ENCODE results near the gene EID2B. TPM values are rescaled to one million over a fixed set of nuclear protein-coding genes. Genes with fewer than 3 reads are reported as not detected.

The EID2B gene
- total RNA-seq, 1 experiment from 2014 or later = 3.5 TPM

GRCh38 chr19:39489756-39490155 is 42.9 kb downstream of the EID2B start:
- H3K4me2 ChIP-seq (ENCODE audit: low read length) = no peak overlapping the region
- ChIA-PET CTCF (interaction anchor here (0.6 kb wide), 1 partner anchor 15 kb away, joined by 3 read pairs; no protein-coding TSS in a partner anchor), POLR2A (ENCODE audit: unreplicated experiment) (no interaction called here)
- H3K27ac ChIP-seq (ENCODE audit: low read length) = no peak overlapping the region
- H3K9me2 ChIP-seq (replicated peaks; ENCODE audit: low read length) = no peaks in the 10 kb centered on the region
- H3K27me3 ChIP-seq (ENCODE audit: low read length) = no peaks in the 10 kb centered on the region
- H3K9me3 ChIP-seq (ENCODE audit: low read length) = no peaks in the 10 kb centered on the region
- intact Hi-C loops (cut with micrococcal nuclease) = no loop called here
- H3F3A ChIP-seq (ENCODE audit: low read length, unreplicated experiment) = no peaks in the 10 kb centered on the region
- DNase-seq = no peak
- no peak overlapping the region for H3K9ac ChIP-seq (ENCODE audit: low read length)
- H3K4me3 ChIP-seq (ENCODE audit: low read length) = no peak overlapping the region
- H3K79me2 ChIP-seq (ENCODE audit: low read length) = no peaks in the 10 kb centered on the region
- peaks cover 11% of the 10 kb centered on the region; the same call in 1 of the 2 replicates for H3K36me3 ChIP-seq (ENCODE audit: low read depth, low read length)
- TF ChIP-seq EZH2phosphoT487 (IDR thresholded peaks at IDR 0.05; ENCODE audit: borderline replicate concordance, low read length) (no peak), EZH2 (IDR thresholded peaks at IDR 0.05; ENCODE audit: low read length, unreplicated experiment) (no peak), CTCF (conservative IDR thresholded peaks at IDR 0.05; ENCODE audit: low read depth, low read length) (no peak)
- 0 out of 2 replicates have a peak, but pooled peaks cover 5% of the 10 kb centered on the region for H3K4me1 ChIP-seq (ENCODE audit: insufficient read depth, low read length)
- no peak overlapping the region for H2AFZ ChIP-seq (ENCODE audit: low read length)
- ATAC-seq = no peak
- no peaks in the 10 kb centered on the region for H4K20me1 ChIP-seq (ENCODE audit: low read length)
- no TSS peak for BruUV-seq (replicated peaks)

- no peak overlapping the region for H3K4me3 ChIP-seq (ENCODE audit: low read length)
- no peak overlapping the region for H3K4me2 ChIP-seq (ENCODE audit: low read length)
- no peaks in the 10 kb centered on the region for H3K9me3 ChIP-seq (ENCODE audit: low read length)
- H3F3A ChIP-seq (ENCODE audit: low read length, unreplicated experiment) = no peaks in the 10 kb centered on the region
- CTCF ChIA-PET = no interaction called here
- no peak overlapping the region for H3K27ac ChIP-seq (ENCODE audit: low read length)
- peaks cover 7% of the 10 kb centered on the region for H3K4me1 ChIP-seq (ENCODE audit: insufficient read depth, low read length)
- no peaks in the 10 kb centered on the region for H3K27me3 ChIP-seq (ENCODE audit: low read length)
- H3K9ac ChIP-seq (ENCODE audit: low read length) = no peak overlapping the region
- H3K79me2 ChIP-seq (ENCODE audit: low read length) = peaks cover 25% of the 10 kb centered on the region
- H3K36me3 ChIP-seq (ENCODE audit: low read depth, low read length) = peaks cover 11% of the 10 kb centered on the region; the same call in 1 of the 2 replicates
- intact Hi-C loops (cut with micrococcal nuclease) = no loop called here
- BruUV-seq (replicated peaks) = no TSS peak
- no peaks in the 10 kb centered on the region for H4K20me1 ChIP-seq (ENCODE audit: low read length)
- no peaks in the 10 kb centered on the region for H3K9me2 ChIP-seq (replicated peaks; ENCODE audit: low read length)
- no peak for ATAC-seq
- no peak overlapping the region for H2AFZ ChIP-seq (ENCODE audit: low read length)
- TF ChIP-seq EZH2 (IDR thresholded peaks at IDR 0.05; ENCODE audit: low read length, unreplicated experiment) = no peak
- TF ChIP-seq EZH2phosphoT487 (IDR thresholded peaks at IDR 0.05; ENCODE audit: borderline replicate concordance, low read length) = no peak
- no peak for TF ChIP-seq CTCF (conservative IDR thresholded peaks at IDR 0.05; ENCODE audit: low read depth, low read length)
- POLR2A ChIA-PET (ENCODE audit: unreplicated experiment) = no interaction called here
- DNase-seq = no peak
Observed at GRCh38 chr19:39483141-39483540, 49.5 kb downstream of the EID2B start.

- no TSS peak for BruUV-seq (replicated peaks)
- Histone ChIP-seq H3K27me3 (ENCODE audit: low read length) (no peaks in the 10 kb centered on the region), H3K4me3 (ENCODE audit: low read length) (peak overlapping the region; percentile 84), H3K27ac (ENCODE audit: low read length) (no peak overlapping the region), H3K9me3 (ENCODE audit: low read length) (no peaks in the 10 kb centered on the region), H3F3A (ENCODE audit: low read length, unreplicated experiment) (no peaks in the 10 kb centered on the region), H3K4me1 (ENCODE audit: insufficient read depth, low read length) (peaks cover 7% of the 10 kb centered on the region), H3K36me3 (ENCODE audit: low read depth, low read length) (peaks cover 5% of the 10 kb centered on the region; the same call in 1 of the 2 replicates), H3K79me2 (ENCODE audit: low read length) (peaks cover 25% of the 10 kb centered on the region), H3K9me2 (replicated peaks; ENCODE audit: low read length) (no peaks in the 10 kb centered on the region), H4K20me1 (ENCODE audit: low read length) (no peaks in the 10 kb centered on the region), H3K4me2 (ENCODE audit: low read length) (peak overlapping the region; percentile 90), H2AFZ (ENCODE audit: low read length) (no peak overlapping the region), H3K9ac (ENCODE audit: low read length) (peak overlapping the region; percentile 93)
- POLR2A ChIA-PET (ENCODE audit: unreplicated experiment) = no interaction called here
- TF ChIP-seq CTCF (conservative IDR thresholded peaks at IDR 0.05; ENCODE audit: low read depth, low read length) (no peak), EZH2phosphoT487 (IDR thresholded peaks at IDR 0.05; ENCODE audit: borderline replicate concordance, low read length) (no peak), EZH2 (IDR thresholded peaks at IDR 0.05; ENCODE audit: low read length, unreplicated experiment) (no peak)
- CTCF ChIA-PET = no interaction called here
- ATAC-seq (no peak), DNase-seq (no peak)
- intact Hi-C loops (cut with micrococcal nuclease) = no loop called here
Observed at GRCh38 chr19:39481676-39482075, 51.0 kb downstream of the EID2B start.
